Measurements from ENCODE around the gene PIR. TPM values are rescaled to one million over a fixed set of nuclear protein-coding genes. Genes with fewer than 3 reads are reported as not detected.

Gene PIR
- total RNA-seq, 3 donors from 2014 or later (not counting 1 experiment from before 2014, with no cell fraction given): 0.57 TPM; not detected in 2

- WGBS (ENCODE audit: insufficient coverage): 0% methylated on average over 64 of the region's 72 CpGs
Measured at GRCh38 chrX:15335135-15336022, 157.8 kb downstream of the PIR start, which contains the start of gene PIGA. Gene PIGA, minus strand, starts transcription at chrX:15335523. Its CDS starts 3,593 bp downstream, at chrX:15331930.

More at GRCh38 chrX:15335135-15336022, 157.8 kb downstream of the PIR start, which contains the start of gene PIGA:
- peak; percentile 84 to 95 for DNase-seq
- Histone ChIP-seq H3K4me3 (ENCODE audit: low read length) (peak within 1 kb of the TSS; percentile 94), H3K4me1 (ENCODE audit: control insufficient read depth, insufficient read depth, low read length) (peaks cover 11% of the 10 kb centered on the region), H3K27me3 (ENCODE audit: control insufficient read depth, insufficient read depth, low read length) (peaks cover 3% of the 10 kb centered on the region), H3K9me3 (ENCODE audit: control insufficient read depth, insufficient read depth, low read length) (no peaks in the 10 kb centered on the region), H3K27ac (ENCODE audit: low read length) (peak within 1 kb of the TSS; percentile 95), H3K36me3 (ENCODE audit: control insufficient read depth, insufficient read depth, low read length) (peaks cover 10% of the 10 kb centered on the region)
- H3K27ac Mint-ChIP-seq: peak within 1 kb of the TSS; percentile 93
- intact Hi-C loops (cut with micrococcal nuclease): loop anchor here (10.0 kb wide), 3 partner anchors 339 to 1681 kb away; partner anchors contain the start of gene TCEANC
- ATAC-seq: peak; percentile 85 to 98 (median 88)
- H3K4me1 Mint-ChIP-seq: peaks cover 0 to 14% of the 10 kb centered on the region in 2 donors
- no peaks in the 10 kb centered on the region for H3K36me3 Mint-ChIP-seq
- H3K9me3 Mint-ChIP-seq: no peaks in the 10 kb centered on the region
- peaks cover 8 to 34% of the 10 kb centered on the region in 2 donors for H3K27me3 Mint-ChIP-seq (ENCODE audit: low read depth in 2 of 2)
- TF ChIP-seq CTCF (IDR thresholded peaks at IDR 0.05): no peak
- peak within 1 kb of the TSS; percentile 89 for H3K4me3 Mint-ChIP-seq

Other genes starting within 250 kb of the PIR start
- gene ASB9, start 223.2 kb downstream of the PIR start, total RNA-seq: not detected
- under 1 TPM in 1 of 3 donors, not detected in 2; 0.24 TPM for gene ASB11, start 177.7 kb downstream of the PIR start, total RNA-seq
- 100 to 1,000 TPM in 1 of 3 donors, 10 to 100 TPM in 2; 71.8 to 111 (median 87.6) TPM for gene PIGA, start 157.8 kb downstream of the PIR start, total RNA-seq
- not detected for gene VEGFD, start 108.9 kb downstream of the PIR start, total RNA-seq
- under 1 TPM in 1 of 3 donors, not detected in 2; 0.30 TPM for gene BMX, start 7.5 kb upstream of the PIR start, total RNA-seq
- not detected for gene ACE2, start 107.6 kb upstream of the PIR start, total RNA-seq
- under 1 TPM in 1 of 3 donors, not detected in 2; 0.28 TPM for gene CLTRN, start 171.5 kb upstream of the PIR start, total RNA-seq
- 100 to 1,000 TPM in 1 of 3 donors, 10 to 100 TPM in 2; 56.3 to 111 (median 80.5) TPM for gene CA5B, start 244.9 kb upstream of the PIR start, total RNA-seq

Measured in natural killer cell (primary cell).